Prostate gland (tissue), 2 donors: ENCODE data around the gene KDM4B. TPM values are rescaled to one million over a fixed set of nuclear protein-coding genes. Genes with fewer than 3 reads are reported as not detected.
A peak's percentile ranks its signal among the peaks of the same experiment; 100 is the strongest.

ENCODE experiments used
- DNase-seq: peaks from one replicate; pipeline ENCODE4 v3.0.0-alpha.2; 2019; ENCODE audit warnings: low spot score
- H3K27ac ChIP-seq, 2 donors: fragments of 200-600 bp; sonication (generic); 2 replicates each; pipeline ENCODE4 v1.5.1; 2017 to 2019
- H3K27me3 ChIP-seq: fragments of 200-600 bp; sonication (generic); replicated peaks from 2 replicates; pipeline ENCODE4 v1.5.1; 2019; ENCODE audit not compliant: insufficient read depth
- H3K36me3 ChIP-seq, 2 donors: fragments of 200-600 bp; sonication (generic); 1 replicate in 1 of 2; 2 replicates in 1 of 2; pipeline versions ENCODE4 v1.5.1 to v1.8.1; 2017 to 2019
- H3K4me1 ChIP-seq: fragments of 200-600 bp; sonication (generic); replicated peaks from 2 replicates; pipeline ENCODE4 v1.5.1; 2019
- H3K4me3 ChIP-seq, 2 donors: fragments of 200-600 bp; sonication (generic); 2 replicates each; pipeline ENCODE4 v1.5.1; 2017 to 2019
- H3K9me3 ChIP-seq: fragments of 200-600 bp; sonication (generic); 2 replicates; pipeline ENCODE4 v1.5.1; 2017
- POLR2A ChIP-seq: fragments of 450-650 bp; IDR thresholded peaks from one replicate; pipeline ENCODE4 v1.6.1; 2016; ENCODE audit warnings: antibody characterized with exemption, mild to moderate bottlenecking
- POLR2AphosphoS5 ChIP-seq: sonication (generic); formaldehyde crosslinking; IDR thresholded peaks from one replicate; pipeline ENCODE4 v1.6.1; 2017; ENCODE audit warnings: antibody characterized with exemption
- WGBS: methylation state at CpG from one replicate; pipeline ENCODE4 v1.1.5; 2018; 5-methylcytosine and 5-hydroxymethylcytosine counted together
- intact Hi-C: fragments of 100-400 bp; cut with DNase I; formaldehyde crosslinking; loops from one replicate; pipeline ENCODE4 v1.14.2; 2022
- total RNA-seq, 2 donors: library from RNA; depleted of rRNA; stranded (reverse); fragments of >200 nt; gene quantifications; one replicate each; pipeline ENCODE4 v1.1.0, GENCODE V29; 2016
- TF ChIP-seq, protein P1 (sequence below), 4 experiments: fragments of 200-600 bp in 2 of 4; fragments of 450-650 bp in 2 of 4; sonication (generic) in 2 of 4; IDR thresholded peaks; 1 replicate in 3 of 4; 2 replicates in 1 of 4; pipeline ENCODE4 v1.5.1; 2016 to 2019; ENCODE audit warnings: antibody characterized with exemption in 4 of 4, mild to moderate bottlenecking in 2 of 4, moderate library complexity in 2 of 4

The KDM4B gene
- total RNA-seq, 2 donors from 2014 or later: 74.6 to 136 TPM

DNA sequence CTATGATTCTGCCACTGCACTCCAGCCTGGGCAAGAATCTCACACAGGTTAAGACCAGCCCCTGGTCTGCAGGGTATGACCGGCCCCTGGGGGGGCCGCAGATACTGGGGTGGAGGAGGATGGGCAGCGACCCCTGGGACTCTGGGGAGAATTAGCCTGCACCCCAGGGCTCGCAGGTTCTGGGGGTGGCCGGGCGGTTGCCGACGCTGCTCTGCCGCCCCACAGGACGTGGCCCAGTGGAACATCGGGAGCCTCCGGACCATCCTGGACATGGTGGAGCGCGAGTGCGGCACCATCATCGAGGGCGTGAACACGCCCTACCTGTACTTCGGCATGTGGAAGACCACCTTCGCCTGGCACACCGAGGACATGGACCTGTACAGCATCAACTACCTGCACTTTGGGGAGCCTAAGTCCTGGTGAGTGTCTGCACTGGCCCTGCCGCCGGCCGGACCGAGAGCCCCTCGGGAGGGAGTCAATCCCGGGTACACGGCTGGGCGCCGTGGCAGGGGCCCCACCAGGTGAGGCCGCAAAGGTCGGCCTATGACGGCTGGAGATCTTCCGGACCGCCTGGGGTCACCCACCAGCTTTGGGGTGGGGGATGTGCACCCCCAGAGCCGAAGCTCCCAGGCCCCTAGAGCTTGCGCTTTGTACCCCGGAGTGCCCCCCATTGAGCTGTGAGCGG is 78.5 kb downstream of the KDM4B start:
- no peak for TF ChIP-seq POLR2A
- TF ChIP-seq, protein P1, sequence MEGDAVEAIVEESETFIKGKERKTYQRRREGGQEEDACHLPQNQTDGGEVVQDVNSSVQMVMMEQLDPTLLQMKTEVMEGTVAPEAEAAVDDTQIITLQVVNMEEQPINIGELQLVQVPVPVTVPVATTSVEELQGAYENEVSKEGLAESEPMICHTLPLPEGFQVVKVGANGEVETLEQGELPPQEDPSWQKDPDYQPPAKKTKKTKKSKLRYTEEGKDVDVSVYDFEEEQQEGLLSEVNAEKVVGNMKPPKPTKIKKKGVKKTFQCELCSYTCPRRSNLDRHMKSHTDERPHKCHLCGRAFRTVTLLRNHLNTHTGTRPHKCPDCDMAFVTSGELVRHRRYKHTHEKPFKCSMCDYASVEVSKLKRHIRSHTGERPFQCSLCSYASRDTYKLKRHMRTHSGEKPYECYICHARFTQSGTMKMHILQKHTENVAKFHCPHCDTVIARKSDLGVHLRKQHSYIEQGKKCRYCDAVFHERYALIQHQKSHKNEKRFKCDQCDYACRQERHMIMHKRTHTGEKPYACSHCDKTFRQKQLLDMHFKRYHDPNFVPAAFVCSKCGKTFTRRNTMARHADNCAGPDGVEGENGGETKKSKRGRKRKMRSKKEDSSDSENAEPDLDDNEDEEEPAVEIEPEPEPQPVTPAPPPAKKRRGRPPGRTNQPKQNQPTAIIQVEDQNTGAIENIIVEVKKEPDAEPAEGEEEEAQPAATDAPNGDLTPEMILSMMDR (IDR thresholded peaks at IDR 0.05): no peak
- TF ChIP-seq POLR2AphosphoS5: no peak
- Histone ChIP-seq H3K4me3 (no peak overlapping the region), H3K27me3 (no peaks in the 10 kb centered on the region), H3K9me3 (no peaks in the 10 kb centered on the region), H3K36me3 (no peaks in the 10 kb centered on the region), H3K4me1 (peaks cover 31% of the 10 kb centered on the region), H3K27ac (peak overlapping the region; percentile 67 to 74)
- DNase-seq: no peak
- intact Hi-C loops: loop anchor here (5.0 kb wide), 1 partner anchor 530 kb away; no protein-coding TSS in a partner anchor
- WGBS: 88% methylated on average over 27 of the region's 39 CpGs

DNA sequence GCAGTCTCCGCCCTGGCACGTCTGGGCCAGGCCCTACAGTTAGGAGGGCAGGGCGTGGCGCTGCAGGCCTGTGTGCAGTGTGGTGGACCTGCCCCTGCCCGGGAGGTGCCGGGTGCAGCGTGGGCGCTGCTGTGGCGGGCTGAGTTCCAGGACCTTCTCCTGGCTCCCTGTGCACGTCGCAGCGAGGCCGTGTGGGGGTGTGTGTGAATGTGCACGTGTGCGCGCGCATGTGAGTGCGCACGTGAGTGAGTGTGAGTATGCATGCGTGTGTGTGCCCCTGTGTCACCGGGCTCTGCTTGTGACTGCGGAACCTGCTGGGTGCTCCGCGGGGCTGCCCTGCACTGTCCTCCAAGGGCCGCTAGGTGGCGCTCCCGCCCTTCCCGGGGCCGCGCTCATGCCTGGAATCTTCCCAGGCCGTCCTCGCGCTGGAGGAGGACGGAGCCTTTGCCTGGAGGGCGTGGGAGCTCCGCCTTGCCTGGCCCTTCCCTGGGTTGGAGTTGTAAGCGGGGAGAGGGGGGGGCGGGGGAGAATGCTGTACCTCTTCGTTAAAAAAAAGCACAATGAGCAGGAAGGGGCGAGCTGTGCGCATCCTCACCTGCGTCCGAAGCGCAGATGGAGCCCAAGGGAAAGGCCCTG is 79.3 kb downstream of the KDM4B start:
- TF ChIP-seq, protein P1 (IDR thresholded peaks at IDR 0.05): peak; percentile 99
- TF ChIP-seq POLR2AphosphoS5: peak; percentile 77
- TF ChIP-seq POLR2A: no peak
- H3K4me3 ChIP-seq: no peak overlapping the region
- DNase-seq: peak; percentile 79
- WGBS: 9% methylated on average over 35 of the region's 44 CpGs
- no peaks in the 10 kb centered on the region for H3K27me3 ChIP-seq
- no peaks in the 10 kb centered on the region for H3K36me3 ChIP-seq
- peaks cover 31% of the 10 kb centered on the region for H3K4me1 ChIP-seq
- intact Hi-C loops: loop anchor here (5.0 kb wide), 1 partner anchor 529 kb away; no protein-coding TSS in a partner anchor
- H3K27ac ChIP-seq: peak overlapping the region; percentile 67 to 74
- no peaks in the 10 kb centered on the region for H3K9me3 ChIP-seq

DNA sequence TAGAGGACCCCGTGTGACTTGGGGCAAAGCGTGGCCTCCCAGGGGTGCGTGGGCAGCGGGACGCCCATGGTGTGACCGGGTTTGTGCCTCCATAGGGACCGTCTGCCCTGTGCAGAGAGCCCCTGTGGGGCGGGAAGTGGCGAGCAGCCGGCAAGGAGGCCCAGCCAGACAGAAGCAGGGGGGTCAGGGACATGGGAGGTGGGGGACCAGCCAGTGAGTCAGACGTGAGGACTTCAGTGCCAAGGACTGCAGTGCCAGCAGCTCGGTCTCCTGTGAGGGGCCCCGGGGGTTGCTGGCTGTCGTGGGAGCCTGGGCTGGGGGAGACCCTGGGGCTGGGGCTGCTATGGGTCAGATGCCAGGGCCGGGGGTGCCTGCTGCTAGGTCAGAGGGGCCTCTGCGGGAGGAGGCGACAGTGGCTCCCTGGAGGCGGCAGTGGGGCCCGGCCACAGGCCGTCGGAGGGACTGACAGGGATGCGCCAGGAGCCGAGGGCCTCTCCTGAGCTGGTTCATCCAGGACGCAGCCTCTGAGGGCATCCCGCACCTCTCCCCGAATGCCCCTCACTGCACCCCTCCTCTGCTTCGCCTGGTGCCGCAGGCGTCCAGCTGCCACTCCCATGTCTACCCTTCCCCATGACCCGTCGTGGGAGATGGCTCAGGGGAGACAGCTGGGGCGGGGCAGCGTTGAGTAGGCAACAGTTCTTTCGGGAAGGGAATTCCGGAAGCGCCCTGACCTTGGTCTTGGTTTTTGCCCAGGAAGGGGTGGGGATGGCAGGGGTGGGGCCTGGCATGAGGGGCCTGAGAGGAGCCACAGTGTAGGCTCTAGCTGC is 80.0 kb downstream of the KDM4B start:
- TF ChIP-seq, protein P1 (IDR thresholded peaks at IDR 0.05): no peak
- no peak for TF ChIP-seq POLR2A
- intact Hi-C loops: loop anchor here (5.0 kb wide), 1 partner anchor 528 kb away; no protein-coding TSS in a partner anchor
- Histone ChIP-seq H3K9me3 (no peaks in the 10 kb centered on the region), H3K27ac (peak overlapping the region; percentile 20 to 57), H3K4me1 (peaks cover 31% of the 10 kb centered on the region), H3K27me3 (no peaks in the 10 kb centered on the region), H3K4me3 (no peak overlapping the region), H3K36me3 (no peaks in the 10 kb centered on the region)
- DNase-seq: no peak
- WGBS: 53% methylated on average over 36 of the region's 36 CpGs

DNA sequence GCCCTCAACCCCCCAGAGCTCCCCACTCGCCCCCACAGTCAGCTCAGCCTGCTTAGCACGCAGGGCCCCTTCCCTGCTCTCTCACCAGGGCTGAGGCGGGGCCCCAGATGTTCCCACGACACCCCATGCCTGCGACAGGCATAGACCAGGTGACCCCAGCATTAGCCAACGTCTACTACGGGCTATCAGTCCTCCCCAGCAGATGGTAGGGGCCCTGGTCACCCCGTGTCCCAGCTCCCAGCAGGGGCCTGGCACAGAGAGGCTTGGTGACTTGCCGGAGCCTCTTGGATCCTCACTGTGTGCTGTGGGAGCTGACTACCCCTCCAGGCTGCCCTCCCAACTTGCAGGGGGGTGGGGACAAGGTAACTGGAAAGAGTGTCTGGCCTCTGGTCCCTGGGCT is 80.6 kb downstream of the KDM4B start:
- Histone ChIP-seq H3K27ac (no peak overlapping the region), H3K27me3 (no peaks in the 10 kb centered on the region), H3K36me3 (no peaks in the 10 kb centered on the region), H3K4me3 (no peak overlapping the region), H3K4me1 (peaks cover 31% of the 10 kb centered on the region), H3K9me3 (no peaks in the 10 kb centered on the region)
- TF ChIP-seq POLR2A (no peak), POLR2AphosphoS5 (no peak)
- TF ChIP-seq, protein P1 (IDR thresholded peaks at IDR 0.05): no peak
- intact Hi-C loops: loop anchor here (5.0 kb wide), 1 partner anchor 528 kb away; no protein-coding TSS in a partner anchor
- no peak for DNase-seq
- WGBS: 89% methylated on average over 6 of the region's 9 CpGs
